Measurements from ENCODE around the gene CLEC4G. TPM values are rescaled to one million over a fixed set of nuclear protein-coding genes. Genes with fewer than 3 reads are reported as not detected.

CLEC4G gene
- total and polyA plus RNA-seq, 9 of the 15 experiments (the other 6 are each of a cell fraction or from before 2014, with no cell fraction given), result not detected

- intact Hi-C loops (cut with micrococcal nuclease), result loop anchor here (2.0 to 10.0 kb wide), 4 partner anchors 28 to 326 kb away; no protein-coding TSS in a partner anchor
- Histone ChIP-seq H3K36me3 (ENCODE audit: control insufficient read depth, insufficient read depth, low read length) (peaks cover 10% of the 10 kb centered on the region; the same call in 2 of the 3 replicates), H3K4me2 (ENCODE audit: insufficient read depth, low read length) (peak within 1 kb of the TSS; percentile 87), H3K9me3 (replicated peaks; ENCODE audit: control insufficient read depth, insufficient read depth, low read depth, low read length) (no peaks in the 10 kb centered on the region), H2AFZ (ENCODE audit: low read depth, low read length) (peak within 1 kb of the TSS; percentile 87), H3K27me3 (ENCODE audit: control insufficient read depth in 2 of 2, insufficient read depth in 2 of 2, low read length in 2 of 2) (0 out of 5 replicates have a peak, but pooled peaks cover 0 to 8% of the 10 kb centered on the region in 2 experiments), H3K27ac (ENCODE audit: extremely low read depth, low read depth, low read length) (peak within 1 kb of the TSS; percentile 79), H3K4me3 (peak within 1 kb of the TSS; percentile 95), H3K9me1 (ENCODE audit: control insufficient read depth, insufficient read depth, low read length) (peaks cover 3% of the 10 kb centered on the region), H3K4me1 (replicated peaks in 1 of 2; ENCODE audit: control insufficient read depth in 2 of 2, insufficient read depth in 2 of 2, low read length in 2 of 2) (peaks cover 10 to 26% of the 10 kb centered on the region in 2 experiments; a peak in 4 of 5 replicates), H4K20me1 (replicated peaks; ENCODE audit: control insufficient read depth, insufficient read depth, low read length) (no peaks in the 10 kb centered on the region), H3K79me2 (ENCODE audit: control insufficient read depth, insufficient read depth, low read length) (peaks cover 15% of the 10 kb centered on the region; the same call in 2 of the 3 replicates), H3K9ac (ENCODE audit: insufficient read depth in 1 of 2, low read depth in 2 of 2, low read length in 2 of 2) (peak within 1 kb of the TSS; percentile 86 to 95)
- no TSS peak for BruUV-seq (replicated peaks)
- WGBS (ENCODE audit: insufficient coverage, low coverage, missing lambda C conversion rate), result 2% methylated on average over 30 of the region's 79 CpGs
- POLR2A ChIA-PET, result interaction anchor here (0.6 to 1.1 kb wide), 4 partner anchors 12 to 326 kb away, joined by 3 read pairs; no protein-coding TSS in a partner anchor
- CTCF ChIA-PET (ENCODE audit: low intra/inter-chr PET ratio), result interaction anchor here (0.5 to 2.6 kb wide), 5 partner anchors 113 to 337 kb away, joined by 3 to 28 read pairs (median 3); no protein-coding TSS in a partner anchor
- in situ Hi-C loops (cut with MboI), result loop anchor here (5.0 to 10.0 kb wide), 2 partner anchors 113 to 326 kb away; no protein-coding TSS in a partner anchor
- DNase-seq (ENCODE audit: extremely low read depth in 1 of 4, low spot score in 3 of 4) (peak; percentile 89 to 96 (median 94)), FAIRE-seq (no peak), ATAC-seq (peak; percentile 86)
- TF ChIP-seq, protein P1, sequence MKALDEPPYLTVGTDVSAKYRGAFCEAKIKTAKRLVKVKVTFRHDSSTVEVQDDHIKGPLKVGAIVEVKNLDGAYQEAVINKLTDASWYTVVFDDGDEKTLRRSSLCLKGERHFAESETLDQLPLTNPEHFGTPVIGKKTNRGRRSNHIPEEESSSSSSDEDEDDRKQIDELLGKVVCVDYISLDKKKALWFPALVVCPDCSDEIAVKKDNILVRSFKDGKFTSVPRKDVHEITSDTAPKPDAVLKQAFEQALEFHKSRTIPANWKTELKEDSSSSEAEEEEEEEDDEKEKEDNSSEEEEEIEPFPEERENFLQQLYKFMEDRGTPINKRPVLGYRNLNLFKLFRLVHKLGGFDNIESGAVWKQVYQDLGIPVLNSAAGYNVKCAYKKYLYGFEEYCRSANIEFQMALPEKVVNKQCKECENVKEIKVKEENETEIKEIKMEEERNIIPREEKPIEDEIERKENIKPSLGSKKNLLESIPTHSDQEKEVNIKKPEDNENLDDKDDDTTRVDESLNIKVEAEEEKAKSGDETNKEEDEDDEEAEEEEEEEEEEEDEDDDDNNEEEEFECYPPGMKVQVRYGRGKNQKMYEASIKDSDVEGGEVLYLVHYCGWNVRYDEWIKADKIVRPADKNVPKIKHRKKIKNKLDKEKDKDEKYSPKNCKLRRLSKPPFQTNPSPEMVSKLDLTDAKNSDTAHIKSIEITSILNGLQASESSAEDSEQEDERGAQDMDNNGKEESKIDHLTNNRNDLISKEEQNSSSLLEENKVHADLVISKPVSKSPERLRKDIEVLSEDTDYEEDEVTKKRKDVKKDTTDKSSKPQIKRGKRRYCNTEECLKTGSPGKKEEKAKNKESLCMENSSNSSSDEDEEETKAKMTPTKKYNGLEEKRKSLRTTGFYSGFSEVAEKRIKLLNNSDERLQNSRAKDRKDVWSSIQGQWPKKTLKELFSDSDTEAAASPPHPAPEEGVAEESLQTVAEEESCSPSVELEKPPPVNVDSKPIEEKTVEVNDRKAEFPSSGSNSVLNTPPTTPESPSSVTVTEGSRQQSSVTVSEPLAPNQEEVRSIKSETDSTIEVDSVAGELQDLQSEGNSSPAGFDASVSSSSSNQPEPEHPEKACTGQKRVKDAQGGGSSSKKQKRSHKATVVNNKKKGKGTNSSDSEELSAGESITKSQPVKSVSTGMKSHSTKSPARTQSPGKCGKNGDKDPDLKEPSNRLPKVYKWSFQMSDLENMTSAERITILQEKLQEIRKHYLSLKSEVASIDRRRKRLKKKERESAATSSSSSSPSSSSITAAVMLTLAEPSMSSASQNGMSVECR (CRISPR knock-in tag; IDR thresholded peaks at IDR 0.05), result peak; percentile 58; the same call in 1 of the 2 replicates
- TF ChIP-seq SRSF3 (IDR thresholded peaks at IDR 0.05; ENCODE audit: insufficient read depth, low read length) (no peak), RBM25 (IDR thresholded peaks at IDR 0.05; ENCODE audit: low read depth, low read length, severe bottlenecking) (peak; percentile 60), FOXP1 (CRISPR knock-in tag; IDR thresholded peaks at IDR 0.05) (peak; percentile 80), ZNF121 (CRISPR knock-in tag; conservative IDR thresholded peaks at IDR 0.05) (0 out of 2 replicates have a peak, but pooled peaks have one; percentile 3), ZBTB1 (CRISPR knock-in tag; IDR thresholded peaks at IDR 0.05; ENCODE audit: borderline replicate concordance, low read depth) (0 out of 2 replicates have a peak, but pooled peaks have one; percentile 31), ESRRA (IDR thresholded peaks at IDR 0.05; ENCODE audit: borderline replicate concordance, low read depth) (peak; percentile 67), NR4A1 (CRISPR knock-in tag; IDR thresholded peaks at IDR 0.05) (0 out of 2 replicates have a peak, but pooled peaks have one; percentile 58), NR4A1 (tag; IDR thresholded peaks at IDR 0.05) (no peak)
These were observed 51.1 kb downstream of the CLEC4G start, which contains the start of gene TRAPPC5 for GRCh38 chr19:7680606-7681339. Gene TRAPPC5 (plus strand): TSS chr19:7680833. CDS start chr19:7682254, 1,421 bp downstream.
